NCI-H2171 (cell line): ENCODE data around the gene ZNF630.
"Not testable (repeated sequence)": the region's sequence is repeated elsewhere in the genome, so short reads cannot be mapped to it uniquely, and the experiment has no call there.

Experiments used
- DNase-seq: peaks from one replicate; lab custom pipeline; 2025; lab: John Stamatoyannopoulos, UW

The ZNF630 gene

GRCh38 chrX:48028091-48028490 lies 43.3 kb downstream of the ZNF630 start:
- no peak for DNase-seq

- DNase-seq, result not testable (repeated sequence)
Measured at GRCh38 chrX:48027545-48027944, 43.9 kb downstream of the ZNF630 start.

GRCh38 chrX:48025561-48025960 lies 45.9 kb downstream of the ZNF630 start:
- DNase-seq, result peak; percentile 14

GRCh38 chrX:48022738-48023137 lies 48.7 kb downstream of the ZNF630 start:
- DNase-seq, result no peak

- DNase-seq, result no peak
Measured at GRCh38 chrX:48022100-48022499, 49.3 kb downstream of the ZNF630 start.

- peak; percentile 52 for DNase-seq
Measured at GRCh38 chrX:48021026-48021900, 50.2 kb downstream of the ZNF630 start.

GRCh38 chrX:48020472-48020871 lies 51.0 kb downstream of the ZNF630 start:
- DNase-seq, result not testable (repeated sequence)

- DNase-seq, result not testable (repeated sequence)
Measured at GRCh38 chrX:48019892-48020291, 51.5 kb downstream of the ZNF630 start.

GRCh38 chrX:48016583-48017310 lies 54.7 kb downstream of the ZNF630 start:
- DNase-seq, result not testable (repeated sequence)

GRCh38 chrX:48009445-48009960 lies 61.9 kb downstream of the ZNF630 start:
- DNase-seq, result not testable (repeated sequence)
